Measurements from ENCODE around the gene SRCIN1. TPM values are rescaled to one million over a fixed set of nuclear protein-coding genes. Genes with fewer than 3 reads are reported as not detected.

Gene SRCIN1
- total RNA-seq, 4 donors from 2014 or later, result 1.8 to 8.8 (median 5.2) TPM

- no peak for DNase-seq
- H3K27ac ChIP-seq, result no peak overlapping the region
- in situ Hi-C loops (cut with MboI; ENCODE audit: low pct_ligation_motif_present in 1 of 4, low pct_unique_long_range_greater_than_20kb in 1 of 4, low sequenced_read_pairs in 3 of 4) (loop anchor here in 1 of 4 donors (10.0 kb wide), 1 partner anchor 116 kb away; no protein-coding TSS in a partner anchor), intact Hi-C loops (cut with DNase I; ENCODE audit: low total_unique reads) (no loop called here)
- H3K9me3 ChIP-seq, result no peaks in the 10 kb centered on the region
- TF ChIP-seq CTCF (IDR thresholded peaks at IDR 0.05), result no peak
- TF ChIP-seq POLR2AphosphoS5 (IDR thresholded peaks at IDR 0.05), result no peak
- no peak for TF ChIP-seq POLR2A (IDR thresholded peaks at IDR 0.05)
- TF ChIP-seq EP300 (IDR thresholded peaks at IDR 0.05; ENCODE audit: low read depth), result no peak
- no peaks in the 10 kb centered on the region for H3K4me1 ChIP-seq
- H3K27me3 ChIP-seq, result peaks cover 16% of the 10 kb centered on the region
- no peak overlapping the region for H3K4me3 ChIP-seq
- no peaks in the 10 kb centered on the region for H3K36me3 ChIP-seq
- 68 to 76% methylated on average over 3 to 4 of the region's 4 CpGs for WGBS, 2 donors (ENCODE audit: low coverage in 1 of 2)
These were observed 56.5 kb downstream of the SRCIN1 start for GRCh38 chr17:38549285-38549684.

DNA sequence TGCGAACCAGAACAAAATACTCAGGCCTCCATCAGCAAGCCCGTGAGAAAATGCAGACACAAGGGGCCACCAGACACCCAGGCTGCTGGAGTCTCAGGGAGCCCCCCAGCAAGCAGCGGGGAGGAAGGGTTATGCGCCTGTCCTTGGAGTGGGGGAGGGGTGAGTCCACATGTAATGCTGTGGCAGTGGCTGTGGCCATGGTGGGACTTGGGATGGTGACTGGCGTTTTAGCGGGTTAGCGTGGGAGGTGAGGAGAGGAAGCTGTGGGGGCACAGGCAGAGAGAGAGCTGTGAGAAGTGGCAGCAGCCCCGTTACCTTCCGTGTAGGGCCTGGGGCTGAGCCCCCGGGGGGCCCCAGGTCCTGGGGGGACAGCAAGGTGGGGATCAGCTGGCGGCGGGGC lies 58.3 kb downstream of the SRCIN1 start:
- Histone ChIP-seq H3K9me3 (no peaks in the 10 kb centered on the region), H3K4me3 (no peak overlapping the region), H3K36me3 (no peaks in the 10 kb centered on the region), H3K27ac (no peak overlapping the region), H3K4me1 (no peaks in the 10 kb centered on the region), H3K27me3 (peaks cover 9% of the 10 kb centered on the region)
- in situ Hi-C loops (cut with MboI; ENCODE audit: low pct_ligation_motif_present in 1 of 4, low pct_unique_long_range_greater_than_20kb in 1 of 4, low sequenced_read_pairs in 3 of 4), result loop anchor here in 1 of 4 donors (10.0 kb wide), 1 partner anchor 117 kb away; no protein-coding TSS in a partner anchor
- TF ChIP-seq POLR2AphosphoS5 (IDR thresholded peaks at IDR 0.05) (no peak), POLR2A (IDR thresholded peaks at IDR 0.05) (no peak), EP300 (IDR thresholded peaks at IDR 0.05; ENCODE audit: low read depth) (no peak), CTCF (IDR thresholded peaks at IDR 0.05) (no peak)
- DNase-seq, result no peak
- WGBS, 2 donors (ENCODE audit: low coverage in 1 of 2), result 59 to 87% methylated on average over 3 to 11 of the region's 12 CpGs
- intact Hi-C loops (cut with DNase I; ENCODE audit: low total_unique reads), result no loop called here

GRCh38 chr17:38546396-38546795 lies 59.4 kb downstream of the SRCIN1 start:
- no peaks in the 10 kb centered on the region for H3K4me1 ChIP-seq
- 81% methylated on average over 11 of the region's 11 CpGs; no CpG with 5 or more reads in 1 of the 2 donors for WGBS, 2 donors (ENCODE audit: low coverage in 1 of 2)
- H3K27ac ChIP-seq, result no peak overlapping the region
- in situ Hi-C loops (cut with MboI; ENCODE audit: low pct_ligation_motif_present in 1 of 4, low pct_unique_long_range_greater_than_20kb in 1 of 4, low sequenced_read_pairs in 3 of 4) (loop anchor here in 1 of 4 donors (10.0 kb wide), 1 partner anchor 118 kb away; no protein-coding TSS in a partner anchor), intact Hi-C loops (cut with DNase I; ENCODE audit: low total_unique reads) (no loop called here)
- H3K27me3 ChIP-seq, result peaks cover 13% of the 10 kb centered on the region
- H3K9me3 ChIP-seq, result no peaks in the 10 kb centered on the region
- no peaks in the 10 kb centered on the region for H3K36me3 ChIP-seq
- H3K4me3 ChIP-seq, result no peak overlapping the region
- DNase-seq, result no peak
- TF ChIP-seq POLR2AphosphoS5 (IDR thresholded peaks at IDR 0.05) (no peak), EP300 (IDR thresholded peaks at IDR 0.05; ENCODE audit: low read depth) (no peak), POLR2A (IDR thresholded peaks at IDR 0.05) (no peak), CTCF (IDR thresholded peaks at IDR 0.05) (no peak)

- TF ChIP-seq EP300 (IDR thresholded peaks at IDR 0.05; ENCODE audit: low read depth) (no peak), POLR2A (IDR thresholded peaks at IDR 0.05) (no peak), POLR2AphosphoS5 (IDR thresholded peaks at IDR 0.05) (no peak), CTCF (IDR thresholded peaks at IDR 0.05) (no peak)
- Histone ChIP-seq H3K4me1 (no peaks in the 10 kb centered on the region), H3K36me3 (no peaks in the 10 kb centered on the region), H3K9me3 (no peaks in the 10 kb centered on the region), H3K27ac (no peak overlapping the region), H3K27me3 (peaks cover 13% of the 10 kb centered on the region), H3K4me3 (no peak overlapping the region)
- in situ Hi-C loops (cut with MboI; ENCODE audit: low pct_ligation_motif_present in 1 of 4, low pct_unique_long_range_greater_than_20kb in 1 of 4, low sequenced_read_pairs in 3 of 4), result loop anchor here in 1 of 4 donors (10.0 kb wide), 1 partner anchor 119 kb away; no protein-coding TSS in a partner anchor
- no peak for DNase-seq
- intact Hi-C loops (cut with DNase I; ENCODE audit: low total_unique reads), result no loop called here
- 85% methylated on average over 12 of the region's 12 CpGs; no CpG with 5 or more reads in 1 of the 2 donors for WGBS, 2 donors (ENCODE audit: low coverage in 1 of 2)
These were observed 60.1 kb downstream of the SRCIN1 start for GRCh38 chr17:38545531-38546225.
